Melanocyte of skin (primary cell): ENCODE measurements around the gene CD68. TPM values are rescaled to one million over a fixed set of nuclear protein-coding genes. Genes with fewer than 3 reads are reported as not detected.

Experiments used
- small RNA-seq, 2 donors: library from RNA; depleted of rRNA; stranded (forward); fragments of <200 nt; gene quantifications; one replicate each; pipeline ENCODE3, GENCODE V24; 2012
- total RNA-seq, 2 donors: library from RNA; depleted of rRNA; stranded (reverse); fragments of >200 nt; gene quantifications; 2 replicates each; pipeline ENCODE4 v1.2.3, GENCODE V29; 2012

CD68 gene
- total RNA-seq, result 10 to 100 TPM; 18.3 to 20.0 TPM

GRCh38 chr17:7579001-7579833 is at the start of gene CD68:
Gene CD68, plus strand, starts transcription at chr17:7579638. Its CDS starts 40 bp downstream, at chr17:7579678.

GRCh38 chr17:7548585-7549400 is 30.6 kb upstream of the CD68 start, which contains the start of gene TNFSF12:
Gene TNFSF12, plus strand, starts transcription at chr17:7549058. Its CDS starts 96 bp downstream, at chr17:7549154.

GRCh38 chr17:7558544-7559319 is 20.7 kb upstream of the CD68 start, which contains the start of gene TNFSF13:
Gene TNFSF13, plus strand, starts transcription at chr17:7558750. Its CDS starts 290 bp downstream, at chr17:7559040.

GRCh38 chr17:7561589-7562207 is 17.7 kb upstream of the CD68 start, which contains the start of gene SENP3:
Gene SENP3, plus strand, starts transcription at chr17:7561919. Its CDS starts 1,158 bp downstream, at chr17:7563077.

GRCh38 chr17:7583253-7584109 is 4.0 kb downstream of the CD68 start, which contains the start of gene MPDU1:
Gene MPDU1, plus strand, starts transcription at chr17:7583852. Its CDS starts 11 bp downstream, at chr17:7583863.

GRCh38 chr17:7589891-7590691 is 10.7 kb downstream of the CD68 start, which contains the start of gene SOX15:
Gene SOX15, minus strand, starts transcription at chr17:7590094. Its CDS starts 418 bp downstream, at chr17:7589676.

GRCh38 chr17:7614425-7615264 is 35.2 kb downstream of the CD68 start, which contains the start of gene FXR2:
Gene FXR2, minus strand, starts transcription at chr17:7614897. Its CDS starts 365 bp downstream, at chr17:7614532.

GRCh38 chr17:7627250-7628121 is 48.0 kb downstream of the CD68 start, which contains the start of gene SAT2:
Gene SAT2, minus strand, starts transcription at chr17:7627821. Its CDS starts 186 bp downstream, at chr17:7627635.

GRCh38 chr17:7629939-7630571 is 50.6 kb downstream of the CD68 start, which contains the start of gene SHBG:
Gene SHBG, plus strand, starts transcription at chr17:7630135. Its CDS starts 38 bp downstream, at chr17:7630173.

Small RNA genes lying within 50 kb of the gene (small RNA-seq; reads per million reads assigned to genes)
- gene CD68 (0 reads per million in 2 donors), gene RF00019 (0 reads per million in 2 donors), gene SNORA48 (0 reads per million in 2 donors), gene SNORD10 (0 reads per million in 2 donors)

Other genes with a start within 250 kb of the CD68 start
- under 1 TPM in 1 of 2 donors, not detected in 1; 0.67 TPM for gene ACAP1, start 243.1 kb upstream of the CD68 start, total RNA-seq
- 1 to 10 TPM; 1.3 to 3.4 TPM for gene KCTD11, start 227.5 kb upstream of the CD68 start, total RNA-seq
- gene TMEM95, start 224.5 kb upstream of the CD68 start, total RNA-seq, result not detected
- gene TNK1, start 198.5 kb upstream of the CD68 start, total RNA-seq, result under 1 TPM; 0.69 to 1.00 TPM
- 10 to 100 TPM in 1 of 2 donors, 1 to 10 TPM in 1; 9.6 to 12.0 TPM for gene PLSCR3, start 185.1 kb upstream of the CD68 start, total RNA-seq
- 100 to 1,000 TPM in 1 of 2 donors, 10 to 100 TPM in 1; 73.0 to 107 TPM for gene TMEM256, start 175.5 kb upstream of the CD68 start, total RNA-seq
- 1 to 10 TPM; 4.0 to 4.1 TPM for gene NLGN2, start 171.8 kb upstream of the CD68 start, total RNA-seq
- gene SPEM1, start 159.3 kb upstream of the CD68 start, total RNA-seq, result not detected
- not detected for gene SPEM2, start 154.0 kb upstream of the CD68 start, total RNA-seq
- not detected for gene SPEM3, start 150.8 kb upstream of the CD68 start, total RNA-seq
- 1 to 10 TPM; 7.3 to 7.9 TPM for gene TMEM102, start 144.2 kb upstream of the CD68 start, total RNA-seq
- gene FGF11, start 140.1 kb upstream of the CD68 start, total RNA-seq, result under 1 TPM; under 0.01 to 0.33 TPM
- 1 to 10 TPM; 5.5 to 5.7 TPM for gene CHRNB1, start 134.6 kb upstream of the CD68 start, total RNA-seq
- gene ZBTB4, start 100.0 kb upstream of the CD68 start, total RNA-seq, result 10 to 100 TPM; 16.3 to 23.1 TPM
- not detected for gene SLC35G6, start 98.2 kb upstream of the CD68 start, total RNA-seq
- gene POLR2A, start 95.3 kb upstream of the CD68 start, total RNA-seq, result 10 to 100 TPM; 95.3 to 96.9 TPM
- 10 to 100 TPM; 14.8 to 19.3 TPM for gene TNFSF12, start 30.6 kb upstream of the CD68 start, total RNA-seq
- 1 to 10 TPM; 2.4 to 2.7 TPM for gene TNFSF13, start 20.9 kb upstream of the CD68 start, total RNA-seq
- gene SENP3, start 17.7 kb upstream of the CD68 start, total RNA-seq, result 100 to 1,000 TPM in 1 of 2 donors, 10 to 100 TPM in 1; 67.4 to 114 TPM
- gene MPDU1, start 4.2 kb downstream of the CD68 start, total RNA-seq, result 100 to 1,000 TPM; 181 to 189 TPM
- gene SOX15, start 10.5 kb downstream of the CD68 start, total RNA-seq, result under 1 TPM in 1 of 2 donors, not detected in 1; 0.33 TPM
- gene FXR2, start 35.3 kb downstream of the CD68 start, total RNA-seq, result 10 to 100 TPM; 36.3 to 36.5 TPM
- gene SAT2, start 48.2 kb downstream of the CD68 start, total RNA-seq, result 10 to 100 TPM; 22.4 to 24.6 TPM
- under 1 TPM; 0.33 to 0.34 TPM for gene SHBG, start 50.5 kb downstream of the CD68 start, total RNA-seq
- not detected for gene ATP1B2, start 71.3 kb downstream of the CD68 start, total RNA-seq
- gene TP53, start 107.9 kb downstream of the CD68 start, total RNA-seq, result 10 to 100 TPM; 43.0 to 47.1 TPM
- gene WRAP53, start 108.8 kb downstream of the CD68 start, total RNA-seq, result 10 to 100 TPM in 1 of 2 donors, 1 to 10 TPM in 1; 8.6 to 17.3 TPM
- 1 to 10 TPM in 1 of 2 donors, under 1 TPM in 1; 0.33 to 1.0 TPM for gene EFNB3, start 125.6 kb downstream of the CD68 start, total RNA-seq
- under 1 TPM; under 0.01 TPM for gene DNAH2, start 138.1 kb downstream of the CD68 start, total RNA-seq